Ovary (tissue), 3 donors: ENCODE measurements around the gene TENM4.

Experiments
- EP300 ChIP-seq: sonication (generic); formaldehyde crosslinking; IDR thresholded peaks from one replicate; pipeline ENCODE4 v1.6.1; 2017; ENCODE audit warnings: antibody characterized with exemption
- POLR2A ChIP-seq: fragments of 450-650 bp; IDR thresholded peaks from one replicate; pipeline ENCODE4 v1.6.1; 2017; ENCODE audit warnings: antibody characterized with exemption, mild to moderate bottlenecking, moderate library complexity
- TF ChIP-seq, protein P1 (sequence below), 3 donors: fragments of 450-650 bp in 2 of 3; fragments of 200-600 bp in 1 of 3; IDR thresholded peaks; one replicate each; pipeline versions ENCODE4 v1.5.1 to v1.8.0; 2016 to 2022; ENCODE audit warnings: antibody characterized with exemption in 3 of 3, mild to moderate bottlenecking in 1 of 3
- donor health status: DM: no; HTN: no; CAD: no.

DNA sequence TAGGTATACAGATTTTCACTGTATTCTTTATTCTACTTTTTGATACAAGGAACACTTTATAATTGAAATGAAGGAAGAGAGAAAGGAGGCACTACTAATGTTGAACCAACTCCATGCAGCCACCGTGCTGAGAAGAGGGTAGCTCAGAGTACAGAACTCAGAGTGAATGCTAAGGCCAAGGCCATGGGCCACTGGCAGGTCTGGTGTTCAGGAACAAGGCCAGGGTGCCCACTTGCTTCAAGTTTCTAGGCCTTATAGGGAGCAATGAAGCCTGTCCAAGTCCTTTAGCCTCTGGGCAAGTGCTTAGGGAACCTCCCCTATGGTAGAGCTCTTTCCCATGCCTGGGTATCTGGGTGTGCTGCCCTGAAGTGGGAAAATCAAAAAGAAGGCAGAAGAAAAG lies 235.0 kb downstream of the TENM4 start:
- TF ChIP-seq, protein P1, sequence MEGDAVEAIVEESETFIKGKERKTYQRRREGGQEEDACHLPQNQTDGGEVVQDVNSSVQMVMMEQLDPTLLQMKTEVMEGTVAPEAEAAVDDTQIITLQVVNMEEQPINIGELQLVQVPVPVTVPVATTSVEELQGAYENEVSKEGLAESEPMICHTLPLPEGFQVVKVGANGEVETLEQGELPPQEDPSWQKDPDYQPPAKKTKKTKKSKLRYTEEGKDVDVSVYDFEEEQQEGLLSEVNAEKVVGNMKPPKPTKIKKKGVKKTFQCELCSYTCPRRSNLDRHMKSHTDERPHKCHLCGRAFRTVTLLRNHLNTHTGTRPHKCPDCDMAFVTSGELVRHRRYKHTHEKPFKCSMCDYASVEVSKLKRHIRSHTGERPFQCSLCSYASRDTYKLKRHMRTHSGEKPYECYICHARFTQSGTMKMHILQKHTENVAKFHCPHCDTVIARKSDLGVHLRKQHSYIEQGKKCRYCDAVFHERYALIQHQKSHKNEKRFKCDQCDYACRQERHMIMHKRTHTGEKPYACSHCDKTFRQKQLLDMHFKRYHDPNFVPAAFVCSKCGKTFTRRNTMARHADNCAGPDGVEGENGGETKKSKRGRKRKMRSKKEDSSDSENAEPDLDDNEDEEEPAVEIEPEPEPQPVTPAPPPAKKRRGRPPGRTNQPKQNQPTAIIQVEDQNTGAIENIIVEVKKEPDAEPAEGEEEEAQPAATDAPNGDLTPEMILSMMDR (IDR thresholded peaks at IDR 0.05) = no peak
- TF ChIP-seq POLR2A (no peak), EP300 (no peak)
